Inferior parietal cortex (tissue), 1 donor: ENCODE data around the gene OXLD1.
"Not testable (repeated sequence)": the region's sequence is repeated elsewhere in the genome, so short reads cannot be mapped to it uniquely, and the experiment has no call there.

ENCODE experiments used
- DNase-seq: peaks from one replicate; pipeline ENCODE4 v3.0.0-alpha.2; 2016; ENCODE audit errors: extremely low spot score

The OXLD1 gene

DNA sequence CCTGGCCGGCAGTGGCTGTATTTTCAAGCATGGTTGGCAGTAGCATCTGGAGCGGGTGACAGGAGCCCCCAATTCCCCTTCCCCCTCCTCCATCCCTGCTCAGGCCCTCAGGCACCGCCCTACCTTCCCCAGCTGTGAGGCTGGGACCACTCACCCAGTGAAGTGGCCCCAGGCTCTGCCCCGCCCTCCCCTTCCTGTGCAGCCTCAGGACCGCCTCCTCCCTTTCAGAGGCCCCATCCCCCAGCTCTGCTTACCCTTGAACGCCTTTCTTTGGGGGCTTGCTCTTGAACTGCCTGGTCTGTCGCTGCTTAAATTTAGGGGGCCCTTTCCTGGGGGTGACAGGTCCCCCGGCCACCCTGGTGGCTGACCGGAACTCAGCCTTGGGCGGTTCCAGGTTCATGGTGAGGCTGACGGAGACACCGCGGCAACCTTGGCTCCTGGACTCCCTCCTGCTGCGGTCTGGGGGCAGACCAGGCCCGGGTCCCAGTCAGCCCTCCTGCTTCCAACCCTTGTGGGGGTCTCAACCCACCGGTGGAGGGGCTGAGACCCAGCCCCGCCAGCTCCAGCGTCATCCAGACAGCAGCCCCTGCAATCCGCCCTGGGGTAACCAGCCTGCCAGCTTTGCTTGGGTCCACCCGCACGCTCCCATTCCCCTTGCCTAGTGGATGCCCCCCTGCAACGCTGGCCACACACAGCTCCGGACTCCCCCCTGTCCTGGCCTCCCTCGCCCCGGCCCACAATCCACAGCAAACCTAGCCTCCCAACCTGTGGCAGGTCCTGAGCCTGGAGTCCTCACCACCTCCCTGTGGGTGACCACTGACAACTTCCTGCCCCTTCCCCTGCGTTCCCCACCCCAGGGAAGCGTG lies 13.3 kb downstream of the OXLD1 start:
- no peak for DNase-seq

DNA sequence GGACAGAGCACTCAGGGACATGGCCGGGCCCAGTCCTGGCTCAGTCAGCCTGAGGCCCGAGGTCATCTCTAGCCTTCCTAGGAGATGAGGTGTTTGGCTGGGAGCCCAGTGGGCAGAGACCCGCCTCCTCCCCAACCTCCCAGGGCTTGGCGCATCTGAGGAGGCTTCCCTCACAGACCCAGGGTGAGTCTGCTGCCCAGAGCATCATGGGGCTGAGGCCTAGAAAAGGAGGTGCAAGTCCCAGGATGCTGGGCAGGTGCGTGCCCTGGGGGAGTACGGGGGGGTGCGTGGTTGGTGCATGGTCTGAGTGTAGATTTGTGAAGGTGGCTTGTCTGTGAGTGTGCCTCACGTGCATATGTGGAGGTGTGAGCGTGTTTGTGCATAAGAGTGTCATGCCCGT lies 14.7 kb downstream of the OXLD1 start:
- no peak for DNase-seq

DNA sequence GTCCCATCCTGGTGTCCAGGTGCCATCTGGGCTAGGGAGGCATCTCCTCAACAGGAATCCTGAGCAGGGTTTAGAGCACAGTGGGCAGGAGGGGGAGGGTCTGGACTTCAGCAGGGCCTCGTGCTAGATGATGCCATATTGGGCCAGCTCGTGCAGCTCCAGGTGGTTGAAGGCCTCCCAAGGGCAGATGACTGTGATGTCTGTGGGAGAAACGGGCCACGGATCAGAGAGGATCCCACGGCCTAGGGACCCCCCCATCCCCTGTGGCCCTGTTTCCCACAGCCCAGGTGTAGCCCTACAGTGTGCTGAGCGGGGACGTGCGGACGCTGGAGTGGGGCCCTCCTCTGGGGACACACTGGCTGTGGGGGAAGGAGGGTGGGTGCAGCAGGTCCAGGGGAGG lies 15.5 kb downstream of the OXLD1 start:
- DNase-seq: no peak

DNA sequence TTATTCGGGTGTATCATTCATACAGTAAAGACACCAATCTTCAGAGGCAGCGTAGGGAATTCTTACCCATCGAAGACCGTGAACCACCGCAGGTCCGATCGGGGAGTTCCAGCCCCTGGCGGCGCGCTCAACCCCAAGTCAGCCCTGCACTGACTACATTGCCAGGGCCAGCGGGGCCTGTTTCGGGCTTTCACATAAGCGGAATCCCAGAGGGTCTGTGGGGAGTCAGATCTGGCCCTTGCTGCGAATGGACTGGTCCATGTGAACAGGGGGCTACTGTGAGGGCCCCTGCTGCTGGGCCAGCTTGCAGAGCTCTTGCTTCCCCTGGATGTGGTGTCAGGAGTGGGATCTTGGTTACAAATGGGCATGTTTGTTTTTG lies 17.7 kb downstream of the OXLD1 start:
- DNase-seq: no peak

DNA sequence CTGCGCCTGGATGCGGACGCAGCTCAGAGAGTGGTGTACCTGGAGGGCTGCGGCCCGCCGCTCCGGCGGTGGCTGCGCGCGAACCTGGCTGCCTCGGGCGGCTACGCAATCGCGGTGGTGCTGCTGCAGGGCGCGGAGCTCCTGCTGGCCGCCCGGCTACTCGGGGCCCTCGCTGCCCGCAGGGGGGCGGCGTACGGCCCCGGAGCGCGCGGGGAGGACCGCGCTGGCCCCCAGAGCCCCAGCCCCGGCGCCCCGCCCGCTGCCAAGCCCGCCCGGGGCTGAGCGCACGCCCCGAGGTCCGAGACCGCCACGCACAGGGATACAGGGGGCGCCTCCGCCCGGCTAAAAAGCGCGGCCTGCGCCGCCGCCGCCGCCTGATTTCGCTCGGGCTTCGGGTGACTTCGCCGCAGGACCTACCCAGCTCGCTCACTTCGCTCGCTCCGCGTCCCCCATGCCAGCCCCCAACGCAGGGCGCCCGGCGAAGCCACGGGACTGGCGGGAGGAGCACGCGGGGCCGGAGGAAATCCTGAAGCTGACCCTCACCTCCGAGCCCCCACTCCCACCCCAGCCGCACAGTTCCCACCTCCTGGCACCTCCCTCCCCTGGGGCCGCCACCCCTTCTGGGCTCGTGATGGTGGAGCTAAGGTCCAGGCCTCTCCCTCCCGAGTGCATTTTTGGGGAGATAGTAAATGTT lies 18.2 kb downstream of the OXLD1 start:
- no peak for DNase-seq

DNA sequence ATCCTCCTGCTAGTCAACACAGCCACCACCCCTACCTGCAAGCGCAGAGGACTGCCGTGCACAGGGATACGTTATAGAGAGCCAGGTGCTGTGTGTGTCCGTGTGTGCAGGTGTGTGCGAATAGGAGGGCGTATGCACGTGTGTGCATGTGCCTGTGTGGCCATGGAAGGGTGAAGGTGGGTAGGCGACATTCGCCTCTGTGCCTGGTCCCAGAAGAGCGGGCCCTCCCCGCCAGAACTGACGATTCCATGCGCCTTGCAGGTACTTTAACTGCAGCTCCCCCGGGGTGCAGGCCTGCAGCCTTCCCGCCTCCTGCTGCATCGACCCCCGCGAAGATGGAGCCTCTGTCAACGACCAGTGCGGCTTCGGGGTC lies 18.8 kb downstream of the OXLD1 start:
- DNase-seq: no peak

DNA sequence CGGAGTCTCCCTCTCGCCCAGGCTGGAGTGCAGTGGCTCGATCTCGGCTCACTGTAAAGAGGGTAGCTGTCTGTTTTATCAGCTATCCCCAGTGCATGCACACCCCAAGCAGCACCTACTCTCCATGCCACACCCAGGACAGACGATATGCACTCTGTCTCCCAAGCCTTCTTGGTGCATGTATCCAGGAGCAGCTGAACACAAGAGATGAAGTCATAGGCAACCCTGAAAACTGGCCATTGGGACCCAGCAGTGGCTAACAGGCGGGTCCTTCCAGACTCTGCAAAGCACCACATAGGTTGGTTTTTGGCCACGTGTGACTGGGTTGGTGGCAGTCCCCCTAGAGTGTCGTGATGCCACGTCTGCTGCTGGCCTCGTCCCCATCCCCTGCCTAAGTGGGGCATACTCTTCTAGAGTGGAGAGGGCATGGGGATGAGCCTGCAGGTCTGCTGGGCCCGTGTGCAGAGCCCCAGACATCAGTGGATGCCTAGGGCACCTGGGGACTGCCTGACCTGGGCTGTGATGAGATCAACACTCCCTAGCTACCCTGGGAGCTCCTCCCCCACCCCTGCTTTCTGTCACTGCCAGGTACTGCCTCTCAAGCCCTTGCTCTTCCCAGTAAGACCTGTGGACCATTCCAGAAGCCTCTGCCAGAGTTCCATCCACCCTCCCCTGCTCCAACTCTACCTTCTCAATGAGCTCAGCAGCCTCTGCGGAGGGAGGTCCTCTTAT lies 19.4 kb downstream of the OXLD1 start:
- no peak for DNase-seq

DNA sequence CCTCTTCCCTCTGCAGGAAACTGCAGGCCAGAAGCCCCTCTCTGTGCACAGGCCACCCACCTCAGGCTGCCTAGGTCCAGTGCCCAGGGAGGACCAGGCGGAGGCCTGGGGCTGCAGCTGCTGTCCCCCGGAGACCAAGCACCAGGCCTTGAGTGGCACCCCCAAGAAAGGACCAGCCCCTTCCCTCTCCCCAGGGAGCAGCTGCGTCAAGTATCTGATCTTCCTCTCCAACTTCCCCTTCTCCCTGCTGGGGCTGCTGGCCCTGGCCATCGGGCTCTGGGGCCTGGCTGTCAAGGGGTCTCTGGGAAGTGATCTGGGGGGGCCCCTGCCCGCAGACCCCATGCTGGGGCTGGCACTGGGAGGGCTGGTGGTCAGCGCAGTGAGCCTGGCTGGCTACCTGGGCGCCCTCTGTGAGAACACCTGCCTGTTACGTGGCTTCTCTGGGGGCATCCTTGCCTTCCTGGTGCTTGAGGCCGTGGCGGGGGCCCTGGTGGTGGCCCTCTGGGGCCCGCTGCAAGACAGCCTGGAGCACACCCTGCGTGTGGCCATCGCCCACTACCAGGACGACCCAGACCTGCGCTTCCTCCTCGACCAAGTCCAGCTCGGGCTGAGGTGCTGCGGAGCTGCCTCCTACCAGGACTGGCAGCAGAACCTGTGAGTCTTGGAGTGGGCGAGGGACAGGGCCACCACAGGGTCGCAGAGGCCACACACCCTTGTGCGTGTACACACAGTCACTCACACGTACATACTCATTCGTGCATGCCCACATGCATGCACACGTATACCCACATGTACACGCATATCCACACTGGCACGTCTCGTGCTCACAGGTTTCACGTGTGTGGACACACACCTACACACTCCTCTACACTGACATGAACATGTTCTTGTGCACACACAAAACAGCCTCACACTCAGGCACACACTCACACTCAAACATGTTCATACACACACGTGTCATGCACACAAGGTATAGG lies 21.1 kb downstream of the OXLD1 start:
- no peak for DNase-seq

DNA sequence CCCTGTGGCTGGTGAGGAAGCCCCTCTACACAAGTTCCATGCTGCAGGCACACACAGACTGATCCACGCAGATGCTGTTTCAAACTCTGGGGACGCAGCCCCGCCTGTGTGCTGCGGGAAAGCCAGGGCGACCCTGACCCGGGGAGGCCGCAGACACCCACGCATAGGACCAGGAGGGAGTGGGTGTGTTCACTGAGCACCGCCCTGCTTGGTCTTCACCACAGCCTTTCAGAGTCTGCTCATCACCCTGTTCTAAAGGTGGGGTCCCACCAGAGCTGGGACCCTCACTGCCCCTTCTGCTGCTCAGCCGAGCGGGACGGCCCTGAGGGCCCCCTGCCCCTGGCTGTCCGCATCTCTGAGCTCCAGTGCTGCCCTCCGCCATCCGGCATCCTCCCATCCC lies 21.9 kb downstream of the OXLD1 start:
- DNase-seq: no peak

DNA sequence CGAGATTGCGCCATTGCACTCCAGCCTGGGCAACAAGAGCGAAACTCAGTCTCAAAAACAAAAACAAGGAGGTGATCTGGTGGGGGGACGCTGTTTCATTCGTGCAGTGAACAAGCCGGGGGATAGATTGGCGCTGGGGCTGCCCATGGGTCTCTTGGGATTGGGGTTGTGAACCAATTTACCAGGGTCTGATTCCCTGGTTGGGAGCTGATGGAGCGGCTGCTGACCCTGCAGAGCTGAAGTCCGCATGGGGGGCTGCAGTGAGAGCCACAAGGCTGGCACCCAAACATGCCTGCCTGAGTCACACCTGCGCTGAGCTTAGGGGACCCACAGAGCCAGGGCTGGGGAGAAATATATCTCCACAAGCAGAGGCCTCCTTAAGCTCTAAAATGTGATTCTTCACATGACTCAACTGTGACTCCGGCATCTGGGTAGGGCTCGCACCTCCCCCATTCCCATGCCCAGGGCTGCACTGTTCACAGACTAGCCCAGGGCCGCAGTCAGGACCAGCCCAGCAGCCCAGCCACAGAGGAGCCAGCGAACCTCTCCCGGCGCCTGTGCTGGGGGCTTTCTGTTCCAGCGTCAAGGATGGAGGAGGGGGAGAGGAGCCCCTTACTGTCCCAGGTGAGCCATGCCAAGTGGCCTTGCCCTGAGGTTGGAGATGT lies 24.4 kb downstream of the OXLD1 start:
- DNase-seq: no peak

DNA sequence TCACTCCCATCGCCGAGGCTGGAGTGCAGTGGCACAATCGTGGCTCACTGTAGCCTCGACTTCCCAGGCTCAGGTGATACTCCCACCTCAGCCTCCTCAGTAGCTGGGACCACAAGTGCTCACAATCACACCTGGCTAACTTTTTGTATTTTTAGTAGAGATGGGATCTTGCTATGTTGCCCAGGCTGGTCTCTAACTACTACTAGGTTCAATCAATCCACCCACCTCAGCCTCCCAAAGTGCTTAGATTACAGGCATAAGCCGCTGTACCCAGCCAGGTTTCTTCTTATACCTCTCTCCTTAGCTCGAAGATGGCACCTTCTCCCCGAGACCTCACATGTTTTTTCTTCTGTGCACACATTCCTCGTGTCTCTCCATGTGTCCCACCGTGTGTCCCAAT lies 26.4 kb downstream of the OXLD1 start:
- no peak for DNase-seq

DNA sequence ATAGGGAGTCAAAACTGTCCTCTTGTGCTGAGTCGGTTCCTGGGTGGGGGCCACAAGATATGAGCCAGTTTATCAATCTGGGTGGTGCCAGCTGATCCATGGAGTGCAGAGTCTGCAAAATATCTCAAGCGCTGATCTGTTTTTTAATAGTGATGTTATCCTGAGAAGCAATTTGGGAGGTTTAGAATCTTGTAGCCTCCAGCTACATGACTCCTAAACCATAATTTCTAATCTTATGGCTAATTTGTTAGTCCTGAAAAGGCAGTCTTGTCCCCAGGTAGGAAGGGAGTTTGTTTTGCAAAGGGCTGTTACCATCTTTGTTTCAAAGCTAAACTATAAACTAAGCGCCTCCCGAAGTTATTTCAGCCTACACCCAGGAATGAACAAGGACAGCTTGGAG lies 27.7 kb downstream of the OXLD1 start:
- DNase-seq: no peak

DNA sequence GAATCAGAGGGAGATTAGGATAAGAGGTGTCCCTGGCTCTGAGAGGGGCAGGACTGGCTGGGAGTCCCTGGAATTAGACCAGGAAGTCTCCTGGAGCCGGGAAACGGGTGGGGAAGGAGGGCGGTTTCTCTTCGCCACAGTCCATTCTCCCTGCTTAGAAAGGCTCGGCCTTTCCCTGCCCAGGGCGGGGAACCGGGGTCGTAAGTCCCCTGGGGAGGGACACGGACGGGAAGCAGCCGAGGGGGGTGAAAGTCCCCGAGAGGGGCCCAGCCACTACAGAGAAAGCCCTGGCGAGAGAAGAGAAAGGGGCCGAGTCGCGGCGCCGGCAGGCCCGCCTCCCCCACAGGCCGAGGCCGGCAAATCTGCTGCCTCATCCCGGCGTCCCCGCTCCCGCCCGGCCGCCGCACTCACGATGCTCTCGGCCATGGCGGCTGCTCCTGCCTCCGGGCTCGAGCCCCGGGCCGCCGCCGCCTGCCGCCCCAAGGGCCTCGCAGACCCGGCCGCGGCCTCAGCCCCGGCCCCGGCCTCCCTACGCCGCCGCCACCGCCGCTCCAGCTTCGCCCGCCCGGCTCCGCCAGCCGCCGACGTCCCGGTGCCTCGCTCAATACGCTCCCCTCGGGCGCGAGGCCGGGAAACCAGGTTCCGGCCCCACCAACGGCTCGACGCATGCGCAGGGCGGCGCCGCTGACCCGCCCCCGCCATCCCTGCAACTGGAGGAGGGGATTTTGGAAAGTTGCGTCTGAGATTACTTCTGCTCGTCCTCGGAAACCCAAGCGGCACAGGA lies 29.7 kb downstream of the OXLD1 start, which contains the start of the genes NPLOC4 and TSPAN10:
NPLOC4 (minus strand) TSS at position 608 of the 784 bp plus-strand sequence; CDS start at position 426, 182 bp downstream.
TSPAN10 (plus strand) TSS at position 692 of the 784 bp plus-strand sequence. CDS start 5,217 bp downstream, outside the sequence.
- DNase-seq: peak; percentile 83

DNA sequence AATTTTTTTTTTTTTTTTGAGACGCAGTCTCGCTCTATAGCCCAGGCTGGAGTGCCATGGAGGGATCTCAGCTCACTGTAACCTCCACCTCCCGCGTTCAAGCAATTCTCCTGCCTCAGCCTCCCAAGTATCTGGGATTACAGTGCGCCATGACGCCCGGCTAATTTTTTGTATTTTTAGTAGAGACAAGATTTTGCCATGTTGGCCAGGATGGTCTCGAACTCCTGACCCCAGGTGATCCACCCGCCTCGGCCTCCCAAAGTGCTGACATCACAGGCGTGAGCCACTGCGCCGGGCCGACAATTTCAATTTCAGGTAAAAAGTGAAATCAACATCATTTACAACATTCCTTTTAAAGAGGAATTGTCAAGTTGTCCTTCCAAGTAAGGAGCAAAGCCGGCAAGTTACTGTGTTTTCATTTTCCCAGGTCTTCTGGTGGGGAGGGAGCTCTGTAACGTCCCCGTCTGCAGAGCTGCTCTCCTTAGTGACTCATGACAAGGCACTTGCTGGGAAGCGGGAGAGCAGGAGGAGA lies 30.4 kb downstream of the OXLD1 start:
- DNase-seq: no peak

DNA sequence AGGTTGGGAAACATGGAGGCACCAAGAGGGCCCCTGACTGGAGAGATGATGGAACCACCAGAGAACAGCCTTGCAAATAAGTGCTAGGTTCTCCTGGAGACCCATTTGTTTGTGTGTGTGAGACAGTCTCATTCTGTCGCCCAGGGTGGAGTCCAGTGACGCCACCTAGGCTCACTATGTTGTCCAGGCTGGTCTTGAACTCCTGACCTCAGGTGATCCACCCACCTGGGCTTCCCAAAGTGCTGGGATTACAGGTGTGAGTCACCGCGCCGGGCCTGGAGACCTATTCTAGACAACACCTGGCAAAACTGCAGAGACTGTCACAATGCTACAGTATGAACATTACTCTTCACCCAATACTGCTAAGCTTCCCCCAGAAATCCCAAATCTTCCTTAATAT lies 31.0 kb downstream of the OXLD1 start:
- DNase-seq: no peak

DNA sequence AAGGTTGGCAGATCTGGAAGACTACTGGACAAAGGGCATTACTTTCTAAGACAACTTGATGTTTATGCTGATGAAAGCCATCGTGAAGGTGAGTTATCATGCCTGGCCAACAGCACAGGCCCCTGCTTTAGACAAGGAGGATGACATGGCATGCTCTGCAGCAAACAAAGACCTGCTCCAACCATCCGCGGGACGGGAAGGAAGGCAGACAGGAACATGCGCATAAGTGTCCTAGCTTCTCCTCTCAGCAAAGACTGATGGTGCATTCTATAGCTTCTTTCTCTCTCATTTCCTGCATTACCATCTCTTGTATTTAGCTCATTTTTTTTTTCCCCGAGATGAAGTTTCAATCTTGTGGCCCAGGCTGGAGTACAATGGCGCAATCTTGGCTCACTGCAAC lies 34.9 kb downstream of the OXLD1 start:
- DNase-seq: no peak

DNA sequence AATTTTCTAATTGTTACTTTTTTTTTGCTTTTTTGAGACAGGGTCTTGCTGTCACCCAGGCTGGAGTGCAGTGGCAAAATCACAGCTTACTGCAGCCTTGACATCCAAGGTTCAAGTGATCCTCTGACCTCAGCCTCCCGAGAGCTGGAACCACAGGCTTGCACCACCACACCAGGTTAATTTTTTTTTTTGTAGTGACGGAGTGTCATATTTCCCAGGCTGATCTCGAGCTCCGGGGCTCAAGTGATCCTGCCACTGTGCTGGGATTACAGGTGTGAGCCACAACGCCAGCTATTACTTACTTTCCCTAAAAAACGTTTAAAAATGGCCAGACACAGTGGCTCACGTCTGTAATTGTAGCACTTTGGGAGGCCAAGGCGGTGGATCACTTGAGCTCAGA lies 36.1 kb downstream of the OXLD1 start:
- DNase-seq: no peak

DNA sequence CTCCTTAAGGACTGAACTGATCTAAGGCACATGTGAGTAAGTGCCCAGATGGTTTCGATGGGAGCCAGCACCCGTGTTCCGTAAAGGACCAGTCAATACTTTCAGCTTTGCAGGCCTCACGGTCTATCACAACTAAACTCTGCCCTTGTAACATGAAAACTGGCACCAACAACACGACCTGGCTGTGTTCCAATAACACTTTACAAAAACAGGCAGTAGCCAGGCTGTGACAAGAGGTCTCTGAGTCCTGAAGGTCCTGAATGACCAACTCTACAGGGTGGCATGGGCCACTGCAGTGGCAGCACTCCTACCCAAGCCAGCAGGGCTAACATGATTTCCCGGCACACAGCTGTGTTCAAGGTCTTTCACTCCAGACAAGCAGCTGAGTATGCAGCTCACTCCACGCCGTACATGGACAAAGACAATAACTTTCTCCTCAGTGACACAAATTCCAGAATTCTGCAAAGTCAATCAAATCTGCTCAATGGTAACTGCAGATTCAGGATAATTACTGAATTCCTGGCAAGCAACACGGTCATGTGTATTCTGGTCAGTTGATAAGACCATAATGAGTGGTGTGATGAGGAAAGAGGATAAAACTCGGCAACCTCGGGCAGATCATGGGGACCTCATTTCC lies 44.8 kb downstream of the OXLD1 start:
- no peak for DNase-seq

DNA sequence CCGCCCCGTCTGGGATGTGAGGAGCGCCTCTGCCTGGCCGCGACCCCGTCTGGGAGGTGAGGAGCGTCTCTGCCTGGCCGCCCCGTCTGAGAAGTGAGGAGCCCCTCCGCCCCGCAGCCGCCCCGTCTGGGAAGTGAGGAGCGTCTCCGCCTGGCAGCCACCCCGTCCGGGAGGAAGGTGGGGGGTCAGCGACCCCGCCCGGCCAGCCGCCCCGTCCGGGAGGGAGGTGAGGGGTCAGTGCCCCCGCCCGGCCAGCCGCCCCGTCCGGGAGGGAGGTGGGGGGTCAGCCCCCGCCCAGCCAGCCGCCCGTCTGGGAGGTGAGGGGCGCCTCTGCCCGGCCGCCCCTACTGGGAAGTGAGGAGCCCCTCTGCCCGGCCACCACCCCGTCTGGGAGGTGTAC lies 48.1 kb downstream of the OXLD1 start:
- not testable (repeated sequence) for DNase-seq
